Psoas muscle (tissue), 8 donors: ENCODE measurements around the gene UBA52. TPM values are rescaled to one million over a fixed set of nuclear protein-coding genes. Genes with fewer than 3 reads are reported as not detected.

Experiments used
- ATAC-seq, 4 donors: fragments of 200-7000 bp; cut with Tn5 transposase; one replicate each; pipeline ENCODE4 v1.9.1; 2020; ENCODE audit warnings: moderate library complexity in 3 of 4, mild to moderate bottlenecking in 2 of 4
- DNase-seq, 2 donors: peaks; one replicate each; pipeline ENCODE4 v3.0.0-alpha.2; 2020
- H3K27ac ChIP-seq: fragments of 200-600 bp; one replicate; pipeline ENCODE4 v1.8.0; 2022
- H3K27me3 ChIP-seq, 3 donors: fragments of 200-600 bp in 1 of 3; one replicate each; pipeline versions ENCODE4 v1.6.1 to v1.8.0; 2013 to 2022; ENCODE audit warnings: low read length in 2 of 3, mild to moderate bottlenecking in 2 of 3, moderate library complexity in 1 of 3; ENCODE audit not compliant: insufficient read depth in 3 of 3
- H3K36me3 ChIP-seq, 2 donors: fragments of 200-600 bp in 1 of 2; one replicate each; pipeline versions ENCODE4 v1.6.1 to v1.8.0; 2013 to 2022; ENCODE audit warnings: low read depth in 1 of 2, mild to moderate bottlenecking in 1 of 2, moderate library complexity in 1 of 2; ENCODE audit not compliant: insufficient read depth in 1 of 2
- H3K4me1 ChIP-seq: fragments of 200-600 bp; one replicate; pipeline ENCODE4 v1.8.0; 2022
- H3K4me3 ChIP-seq: fragments of 200-600 bp; one replicate; pipeline ENCODE4 v1.8.0; 2022; ENCODE audit warnings: mild to moderate bottlenecking
- H3K9me3 ChIP-seq: fragments of 200-600 bp; one replicate; pipeline ENCODE4 v1.8.0; 2022
- WGBS, 3 donors: extraction: QIAGEN DNeasy Blood & Tissue Kit; methylation state at CpG; one replicate each; pipeline versions ENCODE4 v1.1.6 to v1.1.7; 2013; 5-methylcytosine and 5-hydroxymethylcytosine counted together
- intact Hi-C, 2 donors: fragments of 100-400 bp; cut with DNase I; formaldehyde crosslinking; loops; one replicate each; pipeline versions ENCODE4 v1.11.0 to v1.14.2; 2022
- polyA plus RNA-seq, 3 donors: library from polyadenylated mRNA; stranded (reverse); fragments of 200-250 nt; gene quantifications; one replicate each; pipeline ENCODE4 v1.2.3, GENCODE V29; 2013
- total RNA-seq, 4 donors: library from RNA; stranded (reverse); fragmentation: NEBNext Ultra II Directional in 2 of 4; extraction: Animal tissue kit (Norgen Biotek cat#: 25700) in 2 of 4; gene quantifications; one replicate each; pipeline versions ENCODE4 v1.2.1 to v1.2.4, GENCODE V29; 2021 to 2023
- TF ChIP-seq, protein P1 (sequence below): fragments of 200-600 bp; IDR thresholded peaks from one replicate; pipeline ENCODE4 v1.8.0; 2022; ENCODE audit warnings: antibody characterized with exemption
- donor health status: healthy with polysubstance abuse.
- donor health status: DM: no; HTN: no; CAD: no; lungs with moderate emphysema.
- donor health status: Bipolar disorder and iron deficiency.
- donor health status: healthy.
- donor health status: DM: yes; HTN: yes; CAD: no.
- donor health status: DM: no; HTN: no; CAD: no.
- donor health status: DM: no; HTN: no; CAD: no.
- donor health status: DM: yes; HTN: yes; CAD: no.

UBA52 gene
- total and polyA plus RNA-seq, 7 donors = 877 to 1,553 (median 1,005) TPM

DNA sequence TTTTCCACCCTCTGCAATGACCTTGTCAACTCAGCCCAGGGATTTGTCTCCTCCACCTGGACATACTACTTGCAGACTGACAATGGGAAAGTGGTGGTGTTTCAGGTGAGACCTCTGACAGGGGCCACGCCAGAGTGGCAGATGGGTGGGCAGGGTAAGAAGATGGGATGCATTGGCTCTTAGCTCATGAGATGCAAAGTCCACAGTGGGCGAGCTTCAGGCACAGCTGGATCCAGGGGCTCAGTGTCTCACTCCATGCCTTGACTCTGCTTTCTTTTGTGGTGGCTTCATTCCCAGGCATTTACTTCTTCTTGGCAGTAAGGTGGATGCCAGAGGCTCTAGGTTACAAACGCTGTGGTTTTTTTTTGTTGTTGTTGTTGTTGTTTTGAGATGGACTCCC lies 44.4 kb downstream of the UBA52 start:
- no peak overlapping the region for H3K27ac ChIP-seq
- H3K36me3 ChIP-seq = no peaks in the 10 kb centered on the region
- peaks cover 0 to 55% (median 21%) of the 10 kb centered on the region in 3 donors for H3K27me3 ChIP-seq
- no peak overlapping the region for H3K4me3 ChIP-seq
- H3K9me3 ChIP-seq = no peaks in the 10 kb centered on the region
- WGBS, 3 donors = 90 to 94% (median 92%) methylated on average over 3 of the region's 3 CpGs
- H3K4me1 ChIP-seq = peaks cover 11% of the 10 kb centered on the region
- TF ChIP-seq, protein P1, sequence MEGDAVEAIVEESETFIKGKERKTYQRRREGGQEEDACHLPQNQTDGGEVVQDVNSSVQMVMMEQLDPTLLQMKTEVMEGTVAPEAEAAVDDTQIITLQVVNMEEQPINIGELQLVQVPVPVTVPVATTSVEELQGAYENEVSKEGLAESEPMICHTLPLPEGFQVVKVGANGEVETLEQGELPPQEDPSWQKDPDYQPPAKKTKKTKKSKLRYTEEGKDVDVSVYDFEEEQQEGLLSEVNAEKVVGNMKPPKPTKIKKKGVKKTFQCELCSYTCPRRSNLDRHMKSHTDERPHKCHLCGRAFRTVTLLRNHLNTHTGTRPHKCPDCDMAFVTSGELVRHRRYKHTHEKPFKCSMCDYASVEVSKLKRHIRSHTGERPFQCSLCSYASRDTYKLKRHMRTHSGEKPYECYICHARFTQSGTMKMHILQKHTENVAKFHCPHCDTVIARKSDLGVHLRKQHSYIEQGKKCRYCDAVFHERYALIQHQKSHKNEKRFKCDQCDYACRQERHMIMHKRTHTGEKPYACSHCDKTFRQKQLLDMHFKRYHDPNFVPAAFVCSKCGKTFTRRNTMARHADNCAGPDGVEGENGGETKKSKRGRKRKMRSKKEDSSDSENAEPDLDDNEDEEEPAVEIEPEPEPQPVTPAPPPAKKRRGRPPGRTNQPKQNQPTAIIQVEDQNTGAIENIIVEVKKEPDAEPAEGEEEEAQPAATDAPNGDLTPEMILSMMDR = no peak
- intact Hi-C loops = no loop called here
- ATAC-seq (no peak), DNase-seq (no peak)

DNA sequence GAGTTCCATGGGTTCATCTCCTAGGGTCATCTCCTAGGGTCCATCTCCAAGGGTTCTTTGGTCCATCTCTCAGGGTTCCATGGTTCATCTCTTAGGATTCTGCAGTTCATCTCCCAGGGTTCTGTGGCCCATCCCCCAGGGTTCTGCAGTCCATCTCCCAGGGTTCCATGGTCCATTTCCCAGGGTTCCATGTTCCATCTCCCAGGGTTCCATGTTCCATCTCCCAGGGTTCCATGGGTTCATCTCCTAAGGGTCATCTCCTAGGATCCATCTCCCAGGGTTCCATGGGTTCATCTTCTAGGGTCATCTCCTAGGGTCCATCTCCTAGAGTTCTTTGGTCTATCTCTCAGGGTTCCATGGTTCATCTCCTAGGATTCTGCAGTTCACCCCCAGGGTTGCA lies 45.9 kb downstream of the UBA52 start:
- H3K27me3 ChIP-seq = peaks cover 0 to 40% (median 12%) of the 10 kb centered on the region in 3 donors
- intact Hi-C loops = no loop called here
- DNase-seq (no peak), ATAC-seq (no peak)
- no peaks in the 10 kb centered on the region for H3K9me3 ChIP-seq
- no peaks in the 10 kb centered on the region for H3K36me3 ChIP-seq
- peaks cover under 1% of the 10 kb centered on the region for H3K4me1 ChIP-seq
- H3K4me3 ChIP-seq = no peak overlapping the region
- no peak overlapping the region for H3K27ac ChIP-seq
- TF ChIP-seq, protein P1 = no peak

DNA sequence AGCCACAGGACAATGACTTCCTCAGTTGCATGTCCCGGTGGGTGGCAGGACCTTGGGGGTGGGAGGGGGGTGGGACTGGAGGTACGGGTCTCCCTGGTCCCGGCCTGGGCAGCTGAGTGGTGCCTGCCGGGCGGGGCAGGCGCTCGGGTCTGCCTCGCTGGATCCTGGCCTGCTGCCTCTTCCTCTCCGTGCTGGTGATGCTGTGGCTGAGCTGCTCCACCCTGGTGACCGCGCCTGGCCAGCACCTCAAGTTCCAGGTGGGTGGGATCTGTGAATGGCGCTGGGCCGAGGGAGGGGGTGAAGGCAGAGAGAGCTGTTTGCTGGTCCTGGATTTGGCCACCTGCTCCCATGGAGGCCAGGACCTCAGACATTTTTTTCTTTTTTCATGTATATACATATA lies 46.6 kb downstream of the UBA52 start:
- H3K27me3 ChIP-seq = peaks cover 0 to 33% (median 5%) of the 10 kb centered on the region in 3 donors
- ATAC-seq (no peak), DNase-seq (no peak)
- H3K36me3 ChIP-seq = no peaks in the 10 kb centered on the region
- 86 to 92% (median 89%) methylated on average over 12 to 13 of the region's 13 CpGs for WGBS, 3 donors
- H3K4me3 ChIP-seq = no peak overlapping the region
- no peaks in the 10 kb centered on the region for H3K9me3 ChIP-seq
- TF ChIP-seq, protein P1 = no peak
- H3K27ac ChIP-seq = no peak overlapping the region
- intact Hi-C loops = no loop called here
- no peaks in the 10 kb centered on the region for H3K4me1 ChIP-seq

DNA sequence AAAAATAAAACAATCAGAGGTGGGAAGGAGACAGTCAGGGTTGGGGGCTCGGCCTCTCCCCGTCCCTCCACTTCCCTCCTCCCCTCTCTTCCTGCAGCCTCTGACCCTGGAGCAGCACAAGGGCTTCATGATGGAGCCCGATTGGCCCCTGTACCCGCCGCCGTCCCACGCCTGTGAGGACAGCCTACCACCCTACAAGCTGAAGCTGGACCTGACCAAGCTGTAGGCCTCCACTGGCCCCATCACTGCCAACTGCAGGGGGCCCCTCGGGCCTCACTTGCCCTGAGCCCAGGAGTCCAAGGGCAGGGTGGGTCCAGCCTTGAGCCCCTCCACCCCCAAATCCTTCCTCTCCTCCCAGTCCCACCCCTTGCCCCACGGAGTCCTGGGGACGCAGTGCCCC lies 48.7 kb downstream of the UBA52 start:
- WGBS, 3 donors = 83 to 89% (median 89%) methylated on average over 5 to 10 of the region's 10 CpGs
- Histone ChIP-seq H3K4me1 (no peaks in the 10 kb centered on the region), H3K27me3 (peaks cover 0 to 15% (median 0%) of the 10 kb centered on the region in 3 donors), H3K4me3 (no peak overlapping the region), H3K27ac (no peak overlapping the region), H3K36me3 (no peaks in the 10 kb centered on the region), H3K9me3 (no peaks in the 10 kb centered on the region)
- DNase-seq (no peak), ATAC-seq (no peak)
- TF ChIP-seq, protein P1 = no peak
- intact Hi-C loops = no loop called here

DNA sequence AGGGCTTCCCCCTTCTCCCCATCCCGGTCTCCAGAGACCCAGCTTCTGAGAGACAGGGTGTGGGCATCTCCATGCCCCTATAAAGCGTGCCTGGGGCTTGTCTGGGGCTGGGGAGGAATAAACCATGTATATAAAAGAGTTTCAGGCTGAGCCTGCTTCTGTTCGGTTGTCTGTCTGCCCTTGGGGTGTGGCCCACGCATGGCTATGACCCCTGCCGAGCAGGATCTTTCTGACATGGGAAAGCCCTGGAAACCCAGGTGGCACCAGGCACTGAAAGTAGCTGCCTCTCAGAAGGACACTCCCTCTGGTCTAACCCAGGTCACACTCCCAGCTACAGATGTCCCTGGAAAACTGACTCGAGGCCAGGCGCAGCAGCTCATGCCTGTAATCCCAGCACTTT lies 49.2 kb downstream of the UBA52 start:
- H3K4me3 ChIP-seq = no peak overlapping the region
- DNase-seq (no peak), ATAC-seq (no peak)
- intact Hi-C loops = no loop called here
- TF ChIP-seq, protein P1 = no peak
- H3K27me3 ChIP-seq = peaks cover 0 to 14% (median 0%) of the 10 kb centered on the region in 3 donors
- H3K9me3 ChIP-seq = no peaks in the 10 kb centered on the region
- H3K27ac ChIP-seq = no peak overlapping the region
- no peaks in the 10 kb centered on the region for H3K4me1 ChIP-seq
- WGBS, 3 donors = 78 to 86% (median 82%) methylated on average over 7 of the region's 7 CpGs
- H3K36me3 ChIP-seq = no peaks in the 10 kb centered on the region
